ENCODE data around the gene ARID5A. TPM values are rescaled to one million over a fixed set of nuclear protein-coding genes. Genes with fewer than 3 reads are reported as not detected.

ARID5A gene
- total and polyA plus RNA-seq, 2 of the 13 experiments (the other 11 are each of a cell fraction or from before 2014, with no cell fraction given): 6.0 to 9.5 TPM

DNA sequence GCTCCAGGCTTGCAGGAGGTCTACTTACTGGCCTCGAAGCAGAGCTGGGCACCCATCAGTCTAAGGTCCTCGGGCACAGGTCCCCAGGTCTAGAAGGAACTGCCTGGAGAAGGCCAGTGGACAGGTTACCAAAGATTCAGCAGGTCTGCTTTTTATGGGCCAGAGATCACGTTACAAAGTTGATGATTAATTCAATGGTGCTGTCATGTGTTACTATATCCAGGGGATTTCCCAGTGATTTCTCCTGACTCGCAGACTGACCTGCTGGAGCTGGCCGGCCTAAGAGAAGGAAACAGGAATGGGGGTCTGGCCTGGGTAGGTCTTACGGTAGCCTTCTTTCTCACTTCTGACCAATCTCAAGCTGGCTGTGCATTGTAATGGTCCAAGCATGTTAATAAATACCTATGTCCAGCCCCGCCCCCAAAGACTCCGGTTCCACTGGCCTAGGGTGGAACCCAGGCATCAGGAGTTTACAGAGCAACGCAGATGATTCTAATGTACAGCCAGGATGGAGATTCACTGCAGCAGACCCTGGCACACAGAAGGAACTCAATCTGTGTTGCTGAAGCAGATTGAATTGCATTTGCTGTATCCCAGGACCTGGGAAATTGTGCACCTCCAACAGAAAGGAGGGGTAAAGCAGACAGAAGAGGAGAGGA, 31.2 kb upstream of the ARID5A start, which contains the start of gene NEURL3 (continued):
- TF ChIP-seq ZBTB37 (CRISPR knock-in tag; IDR thresholded peaks at IDR 0.05) (no peak), ZNF207 (IDR thresholded peaks at IDR 0.05; ENCODE audit: borderline replicate concordance) (no peak), ZFX (CRISPR knock-in tag; IDR thresholded peaks at IDR 0.05; ENCODE audit: low read depth) (peak; percentile 43; the same call in 1 of the 2 replicates), GATAD2A (CRISPR knock-in tag; IDR thresholded peaks at IDR 0.05) (no peak), GFI1 (CRISPR knock-in tag; IDR thresholded peaks at IDR 0.05; ENCODE audit: borderline replicate concordance) (no peak), ARID5B (CRISPR knock-in tag; IDR thresholded peaks at IDR 0.05) (no peak), HNF1B (CRISPR knock-in tag; IDR thresholded peaks at IDR 0.05) (peak; percentile 86; the same call in 1 of the 2 replicates), PLSCR1 (CRISPR knock-in tag; IDR thresholded peaks at IDR 0.05; ENCODE audit: borderline replicate concordance) (no peak), MAFG (CRISPR knock-in tag; IDR thresholded peaks at IDR 0.05) (no peak), NR2F6 (IDR thresholded peaks at IDR 0.05) (peak; percentile 14; the same call in 1 of the 2 replicates), NR2F6 (CRISPR knock-in tag; IDR thresholded peaks at IDR 0.05) (no peak), CTCF (CRISPR knock-in tag; IDR thresholded peaks at IDR 0.05) (no peak), ZNF496 (CRISPR knock-in tag; IDR thresholded peaks at IDR 0.05; ENCODE audit: insufficient replicate concordance) (no peak), ZNF160 (CRISPR knock-in tag; IDR thresholded peaks at IDR 0.05) (0 out of 2 replicates have a peak, but pooled peaks have one; percentile 29), SIX4 (CRISPR knock-in tag; IDR thresholded peaks at IDR 0.05) (peak; percentile 87), ZFYVE20 (CRISPR knock-in tag; IDR thresholded peaks at IDR 0.05; ENCODE audit: borderline replicate concordance, low read depth) (no peak)
- TF ChIP-seq, protein P1, sequence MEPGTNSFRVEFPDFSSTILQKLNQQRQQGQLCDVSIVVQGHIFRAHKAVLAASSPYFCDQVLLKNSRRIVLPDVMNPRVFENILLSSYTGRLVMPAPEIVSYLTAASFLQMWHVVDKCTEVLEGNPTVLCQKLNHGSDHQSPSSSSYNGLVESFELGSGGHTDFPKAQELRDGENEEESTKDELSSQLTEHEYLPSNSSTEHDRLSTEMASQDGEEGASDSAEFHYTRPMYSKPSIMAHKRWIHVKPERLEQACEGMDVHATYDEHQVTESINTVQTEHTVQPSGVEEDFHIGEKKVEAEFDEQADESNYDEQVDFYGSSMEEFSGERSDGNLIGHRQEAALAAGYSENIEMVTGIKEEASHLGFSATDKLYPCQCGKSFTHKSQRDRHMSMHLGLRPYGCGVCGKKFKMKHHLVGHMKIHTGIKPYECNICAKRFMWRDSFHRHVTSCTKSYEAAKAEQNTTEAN (CRISPR knock-in tag; conservative IDR thresholded peaks at IDR 0.05): no peak
